Smooth muscle cell of the brain vasculature (primary cell): Measurements from ENCODE around the gene CCDC197.

Experiments
- DNase-seq: peaks from one replicate; pipeline ENCODE4 v3.0.0-alpha.2; 2012; ENCODE audit warnings: low read depth, low spot score

CCDC197 gene

GRCh38 chr14:94024549-94024948 lies 27.4 kb downstream of the CCDC197 start:
- DNase-seq: no peak

GRCh38 chr14:94025720-94026119 lies 28.6 kb downstream of the CCDC197 start:
- no peak for DNase-seq

- DNase-seq: peak; percentile 95
Observed at GRCh38 chr14:94026173-94026888, 29.2 kb downstream of the CCDC197 start, which contains the start of gene OTUB2. OTUB2 (plus strand) TSS chr14:94026340; CDS start chr14:94026538, 198 bp downstream.

- DNase-seq: no peak
Observed at GRCh38 chr14:94026889-94027469, 29.9 kb downstream of the CCDC197 start.

- no peak for DNase-seq
Observed at GRCh38 chr14:94027566-94028449, 30.7 kb downstream of the CCDC197 start.

GRCh38 chr14:94028450-94028826 lies 31.3 kb downstream of the CCDC197 start:
- DNase-seq: no peak

GRCh38 chr14:94029265-94029664 lies 32.2 kb downstream of the CCDC197 start:
- no peak for DNase-seq

GRCh38 chr14:94029671-94030203 lies 32.6 kb downstream of the CCDC197 start:
- DNase-seq: no peak

GRCh38 chr14:94030571-94030970 lies 33.5 kb downstream of the CCDC197 start:
- DNase-seq: no peak

GRCh38 chr14:94031161-94031882 lies 34.2 kb downstream of the CCDC197 start:
- DNase-seq: no peak

GRCh38 chr14:94031883-94032279 lies 34.8 kb downstream of the CCDC197 start:
- no peak for DNase-seq

GRCh38 chr14:94034886-94035285 lies 37.8 kb downstream of the CCDC197 start:
- DNase-seq: no peak

GRCh38 chr14:94036313-94037167 lies 39.4 kb downstream of the CCDC197 start:
- no peak for DNase-seq

GRCh38 chr14:94037954-94038353 lies 40.9 kb downstream of the CCDC197 start:
- no peak for DNase-seq

GRCh38 chr14:94038510-94038909 lies 41.4 kb downstream of the CCDC197 start:
- DNase-seq: no peak

- DNase-seq: no peak
Observed at GRCh38 chr14:94038921-94039629, 42.0 kb downstream of the CCDC197 start.

GRCh38 chr14:94040247-94040646 lies 43.1 kb downstream of the CCDC197 start:
- no peak for DNase-seq

GRCh38 chr14:94040796-94041195 lies 43.7 kb downstream of the CCDC197 start:
- no peak for DNase-seq

- DNase-seq: no peak
Observed at GRCh38 chr14:94041551-94042346, 44.6 kb downstream of the CCDC197 start.
